Measurements from ENCODE around the gene KCNC3.

Gene KCNC3

DNA sequence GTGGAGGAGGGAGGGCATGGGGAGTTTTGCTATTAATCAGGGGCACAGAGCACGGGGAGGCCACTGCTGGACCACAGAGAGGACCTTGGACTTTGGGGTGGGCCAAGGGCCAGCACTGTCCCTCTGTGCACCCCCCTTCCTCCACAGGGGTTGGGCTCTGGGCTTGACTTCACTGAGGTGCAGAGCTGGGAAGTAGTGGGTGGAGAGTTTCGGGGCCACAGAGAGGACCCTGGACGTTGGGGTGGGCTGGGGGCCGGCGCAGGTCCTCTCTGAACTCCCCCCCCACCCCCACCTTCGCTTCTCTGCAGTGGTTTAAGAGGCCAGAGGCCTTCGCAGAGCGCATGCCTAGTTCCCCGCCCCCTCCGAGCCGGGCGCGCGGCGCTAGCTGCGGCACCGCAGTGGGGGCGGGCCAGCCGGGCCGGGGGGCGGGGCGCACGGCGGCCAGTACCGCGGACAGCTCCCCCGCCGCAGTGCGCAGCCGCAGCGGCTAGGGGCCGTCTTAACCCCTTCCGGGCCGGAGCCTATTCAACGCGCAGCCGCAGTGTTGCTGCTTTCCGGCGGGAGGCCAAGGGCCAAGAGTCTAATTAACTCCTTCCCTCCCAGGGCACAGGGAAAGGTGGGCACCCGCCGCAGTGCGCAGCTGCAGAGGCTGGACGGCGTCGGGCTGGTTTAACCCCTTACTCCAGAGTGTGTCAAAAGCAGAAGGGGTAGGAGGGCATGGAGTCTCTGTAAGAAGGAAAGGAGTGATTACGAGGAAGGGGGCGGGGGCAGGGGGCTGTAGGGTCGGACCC is 3.7 kb downstream of the KCNC3 start:
- H3K36me3 Mint-ChIP-seq (ENCODE audit: low read depth) = peaks cover 4% of the 10 kb centered on the region
- H3K27ac Mint-ChIP-seq = peak overlapping the region in 1 of 3 experiments; percentile 36

DNA sequence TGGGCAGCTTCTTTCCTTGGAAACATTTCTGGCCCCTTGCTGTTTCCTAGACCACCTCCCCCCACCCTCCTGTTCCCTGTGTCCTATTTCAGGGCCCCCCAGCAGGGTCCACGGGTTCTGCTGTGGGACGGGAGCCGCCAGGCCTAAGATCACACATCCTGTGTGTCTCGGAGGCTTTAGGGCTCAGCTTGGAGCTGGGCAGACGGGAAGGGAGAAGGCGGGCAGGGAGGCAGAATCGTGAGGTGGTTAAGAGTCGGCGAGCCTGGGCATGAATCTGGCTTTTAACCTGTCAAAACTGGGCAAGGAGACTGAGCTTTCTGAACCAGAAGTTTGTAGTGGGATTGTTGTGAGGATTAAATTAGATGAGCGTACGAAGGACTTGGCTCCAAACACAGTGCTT is 4.8 kb downstream of the KCNC3 start:
- TF ChIP-seq, protein P1, sequence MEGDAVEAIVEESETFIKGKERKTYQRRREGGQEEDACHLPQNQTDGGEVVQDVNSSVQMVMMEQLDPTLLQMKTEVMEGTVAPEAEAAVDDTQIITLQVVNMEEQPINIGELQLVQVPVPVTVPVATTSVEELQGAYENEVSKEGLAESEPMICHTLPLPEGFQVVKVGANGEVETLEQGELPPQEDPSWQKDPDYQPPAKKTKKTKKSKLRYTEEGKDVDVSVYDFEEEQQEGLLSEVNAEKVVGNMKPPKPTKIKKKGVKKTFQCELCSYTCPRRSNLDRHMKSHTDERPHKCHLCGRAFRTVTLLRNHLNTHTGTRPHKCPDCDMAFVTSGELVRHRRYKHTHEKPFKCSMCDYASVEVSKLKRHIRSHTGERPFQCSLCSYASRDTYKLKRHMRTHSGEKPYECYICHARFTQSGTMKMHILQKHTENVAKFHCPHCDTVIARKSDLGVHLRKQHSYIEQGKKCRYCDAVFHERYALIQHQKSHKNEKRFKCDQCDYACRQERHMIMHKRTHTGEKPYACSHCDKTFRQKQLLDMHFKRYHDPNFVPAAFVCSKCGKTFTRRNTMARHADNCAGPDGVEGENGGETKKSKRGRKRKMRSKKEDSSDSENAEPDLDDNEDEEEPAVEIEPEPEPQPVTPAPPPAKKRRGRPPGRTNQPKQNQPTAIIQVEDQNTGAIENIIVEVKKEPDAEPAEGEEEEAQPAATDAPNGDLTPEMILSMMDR (IDR thresholded peaks at IDR 0.05; ENCODE audit: unreplicated experiment in 3 of 3) = no peak
- H3K4me3 Mint-ChIP-seq = peak overlapping the region; percentile 35 to 54 (median 54)
- peak overlapping the region in 1 of 3 experiments; percentile 36 for H3K27ac Mint-ChIP-seq
- H3K9me3 Mint-ChIP-seq = no peaks in the 10 kb centered on the region
- peaks cover 47% of the 10 kb centered on the region for H3K27me3 Mint-ChIP-seq (ENCODE audit: low read depth)
- peaks cover 4% of the 10 kb centered on the region for H3K36me3 Mint-ChIP-seq (ENCODE audit: low read depth)
- peaks cover 27% of the 10 kb centered on the region for H3K4me1 Mint-ChIP-seq

More for the DNA sequence above, 3.7 kb downstream of the KCNC3 start:
- Mint-ChIP-seq H3K9me3 (no peaks in the 10 kb centered on the region), H3K4me1 (peaks cover 37% of the 10 kb centered on the region), H3K4me3 (peak overlapping the region; percentile 82 to 84 (median 83)), H3K27me3 (ENCODE audit: low read depth) (peaks cover 51% of the 10 kb centered on the region)
- TF ChIP-seq, protein P1 (IDR thresholded peaks at IDR 0.05; ENCODE audit: unreplicated experiment in 3 of 3) = no peak

DNA sequence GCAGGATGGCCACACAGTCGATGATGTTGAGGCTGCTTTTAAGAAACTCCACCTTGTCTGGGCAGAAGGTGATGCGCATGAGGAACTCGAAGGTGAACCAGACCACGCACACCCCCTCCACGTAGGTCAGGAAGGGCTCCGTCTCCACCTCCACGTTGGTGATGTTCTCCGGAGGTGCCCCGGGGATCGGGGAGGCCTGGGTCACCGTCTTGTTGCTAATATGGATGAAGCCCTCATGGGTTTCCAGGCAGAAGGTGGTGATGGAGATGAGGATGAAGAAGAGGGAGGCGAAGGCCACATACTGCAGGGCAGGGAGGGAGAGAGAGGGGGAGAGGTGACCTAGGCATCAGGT is 5.4 kb downstream of the KCNC3 start:
- Mint-ChIP-seq H3K4me3 (no peak overlapping the region), H3K27me3 (ENCODE audit: low read depth) (peaks cover 44% of the 10 kb centered on the region), H3K36me3 (ENCODE audit: low read depth) (peaks cover 7% of the 10 kb centered on the region), H3K9me3 (no peaks in the 10 kb centered on the region), H3K4me1 (peaks cover 25% of the 10 kb centered on the region), H3K27ac (no peak overlapping the region)
- TF ChIP-seq, protein P1 (IDR thresholded peaks at IDR 0.05; ENCODE audit: unreplicated experiment in 3 of 3) = no peak

DNA sequence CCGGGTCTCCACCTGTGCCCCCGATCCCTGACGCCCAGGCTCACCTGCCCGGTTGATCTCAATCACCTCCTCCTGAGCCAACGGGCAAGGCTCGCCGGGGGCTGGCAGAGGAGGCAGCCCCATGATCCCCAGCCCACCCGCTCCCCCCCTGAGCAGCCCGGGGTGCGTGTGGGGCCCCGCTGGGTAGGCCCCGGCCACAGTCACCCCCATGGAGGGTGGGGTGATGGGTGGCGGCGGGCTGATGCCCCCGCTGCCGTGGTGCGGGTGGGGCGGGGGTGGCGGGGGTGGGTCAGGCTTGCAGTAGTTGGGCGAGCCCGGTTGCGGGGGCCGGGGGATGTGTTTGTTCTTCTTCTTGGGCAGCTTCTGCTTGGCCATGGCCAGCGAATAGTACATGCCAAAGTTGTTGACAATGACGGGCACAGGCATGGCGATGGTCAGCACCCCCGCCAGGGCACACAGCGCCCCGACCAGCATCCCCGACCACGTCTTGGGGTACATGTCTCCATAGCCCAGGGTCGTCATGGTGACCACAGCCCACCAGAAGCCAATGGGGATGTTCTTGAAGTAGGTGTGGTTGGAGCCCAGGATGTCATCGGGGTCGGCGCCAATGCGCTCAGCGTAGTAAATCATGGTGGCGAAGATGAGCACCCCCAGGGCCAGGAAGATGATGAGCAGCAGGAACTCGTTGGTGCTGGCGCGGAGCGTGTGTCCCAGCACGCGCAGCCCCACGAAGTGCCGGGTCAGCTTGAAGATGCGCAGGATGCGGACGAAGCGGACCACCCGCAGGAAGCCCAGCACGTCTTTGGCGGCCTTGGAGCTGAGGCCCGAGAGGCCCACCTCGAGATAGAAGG is 6.0 kb downstream of the KCNC3 start:
- peaks cover 25% of the 10 kb centered on the region for H3K4me1 Mint-ChIP-seq
- H3K27ac Mint-ChIP-seq = no peak overlapping the region
- H3K36me3 Mint-ChIP-seq (ENCODE audit: low read depth) = peaks cover 7% of the 10 kb centered on the region
- TF ChIP-seq, protein P1 (IDR thresholded peaks at IDR 0.05; ENCODE audit: unreplicated experiment in 3 of 3) = no peak
- H3K9me3 Mint-ChIP-seq = no peaks in the 10 kb centered on the region
- H3K4me3 Mint-ChIP-seq = no peak overlapping the region
- peaks cover 44% of the 10 kb centered on the region for H3K27me3 Mint-ChIP-seq (ENCODE audit: low read depth)

DNA sequence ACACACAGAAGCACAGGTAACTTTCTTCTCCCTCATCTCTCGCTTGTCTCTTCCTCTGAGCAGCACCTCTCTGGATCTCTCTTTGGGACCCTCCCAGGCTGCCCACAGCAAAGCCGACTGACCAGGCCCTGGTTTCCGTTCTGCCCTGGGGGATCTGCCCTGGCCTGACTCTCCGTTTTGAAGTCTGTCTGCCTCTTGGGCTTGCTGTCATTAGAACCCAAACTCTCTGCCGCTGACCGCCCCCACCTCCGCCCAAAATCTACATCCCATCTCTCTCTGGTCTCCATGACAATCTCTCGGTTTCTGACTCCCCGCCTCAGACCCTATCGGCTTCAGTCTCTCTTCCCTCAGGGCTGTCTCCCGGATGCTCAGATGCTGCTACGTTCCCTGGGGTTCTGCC is 6.9 kb downstream of the KCNC3 start:
- Mint-ChIP-seq H3K9me3 (no peaks in the 10 kb centered on the region), H3K27ac (no peak overlapping the region), H3K36me3 (ENCODE audit: low read depth) (peaks cover 7% of the 10 kb centered on the region), H3K4me3 (no peak overlapping the region), H3K4me1 (peaks cover 19% of the 10 kb centered on the region), H3K27me3 (ENCODE audit: low read depth) (peaks cover 44% of the 10 kb centered on the region)
- TF ChIP-seq, protein P1 (IDR thresholded peaks at IDR 0.05; ENCODE audit: unreplicated experiment in 3 of 3) = no peak

Measured in nephron (organoid).